ENCODE measurements around the gene PYM1. TPM values are rescaled to one million over a fixed set of nuclear protein-coding genes. Genes with fewer than 3 reads are reported as not detected.
A peak's percentile ranks its signal among the peaks of the same experiment; 100 is the strongest.

PYM1 gene
- 34.0 and 56.3 TPM in 2 replicates for total RNA-seq

DNA sequence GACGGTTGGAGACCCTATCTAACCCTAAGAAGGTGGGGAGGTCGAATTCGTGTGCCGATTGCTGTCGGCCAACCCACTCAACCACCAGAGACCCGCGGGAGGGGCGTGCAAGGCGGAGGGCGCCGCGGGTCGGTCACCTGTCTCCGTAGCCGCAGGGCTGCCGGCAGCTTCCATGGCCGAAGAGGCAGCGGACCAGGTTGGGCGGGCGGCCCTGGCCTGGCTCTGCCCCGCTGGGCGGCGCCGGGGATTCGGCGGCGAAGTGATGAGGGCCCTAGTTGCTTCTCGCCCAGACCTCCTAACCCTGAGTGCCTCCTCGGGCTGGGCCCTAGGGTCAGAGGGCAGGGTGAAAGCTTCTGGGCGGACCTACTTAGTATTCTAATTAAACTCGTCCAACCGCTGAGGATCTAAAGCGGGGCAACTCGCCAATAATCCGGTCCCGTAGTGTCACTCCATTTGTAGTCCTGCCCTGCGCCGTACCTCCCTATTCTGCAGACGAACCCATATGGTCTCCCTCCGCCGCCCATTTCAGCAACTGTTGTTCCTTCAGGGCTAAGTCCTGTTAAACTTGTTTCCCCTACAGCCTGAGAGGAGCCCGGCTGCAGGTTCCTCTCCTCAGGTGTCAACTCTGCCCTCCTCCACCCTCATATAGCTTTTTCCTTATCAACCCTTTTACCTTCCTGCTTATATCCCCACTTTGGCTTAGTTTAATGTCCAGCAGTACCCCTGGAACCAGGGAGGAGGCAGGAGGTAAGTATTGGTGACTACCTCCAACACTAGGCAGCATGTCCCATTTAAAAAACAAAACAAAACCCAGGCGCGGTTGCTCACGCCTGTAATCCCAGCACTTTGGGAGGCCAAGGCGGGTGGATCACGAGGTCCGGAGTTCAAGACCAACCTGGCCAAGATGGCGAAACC lies at the start of gene PYM1:
PYM1 (minus strand) TSS at position 307 of the 915 bp plus-strand sequence; CDS start at position 174, 133 bp downstream.
- H3K27me3 ChIP-seq (ENCODE audit: control insufficient read depth, insufficient read depth, low read length) = no peaks in the 10 kb centered on the region
- H3K4me3 ChIP-seq (ENCODE audit: low read depth, low read length) = peak within 1 kb of the TSS; percentile 48
- TF ChIP-seq, protein P1, sequence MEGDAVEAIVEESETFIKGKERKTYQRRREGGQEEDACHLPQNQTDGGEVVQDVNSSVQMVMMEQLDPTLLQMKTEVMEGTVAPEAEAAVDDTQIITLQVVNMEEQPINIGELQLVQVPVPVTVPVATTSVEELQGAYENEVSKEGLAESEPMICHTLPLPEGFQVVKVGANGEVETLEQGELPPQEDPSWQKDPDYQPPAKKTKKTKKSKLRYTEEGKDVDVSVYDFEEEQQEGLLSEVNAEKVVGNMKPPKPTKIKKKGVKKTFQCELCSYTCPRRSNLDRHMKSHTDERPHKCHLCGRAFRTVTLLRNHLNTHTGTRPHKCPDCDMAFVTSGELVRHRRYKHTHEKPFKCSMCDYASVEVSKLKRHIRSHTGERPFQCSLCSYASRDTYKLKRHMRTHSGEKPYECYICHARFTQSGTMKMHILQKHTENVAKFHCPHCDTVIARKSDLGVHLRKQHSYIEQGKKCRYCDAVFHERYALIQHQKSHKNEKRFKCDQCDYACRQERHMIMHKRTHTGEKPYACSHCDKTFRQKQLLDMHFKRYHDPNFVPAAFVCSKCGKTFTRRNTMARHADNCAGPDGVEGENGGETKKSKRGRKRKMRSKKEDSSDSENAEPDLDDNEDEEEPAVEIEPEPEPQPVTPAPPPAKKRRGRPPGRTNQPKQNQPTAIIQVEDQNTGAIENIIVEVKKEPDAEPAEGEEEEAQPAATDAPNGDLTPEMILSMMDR (IDR thresholded peaks at IDR 0.05; ENCODE audit: insufficient read depth, low read length, severe bottlenecking) = no peak
- H3K36me3 ChIP-seq (ENCODE audit: control insufficient read depth, insufficient read depth, low read length) = peaks cover 1% of the 10 kb centered on the region
- DNase-seq (ENCODE audit: low read depth) (peak; percentile 71), FAIRE-seq (no peak)

DNA sequence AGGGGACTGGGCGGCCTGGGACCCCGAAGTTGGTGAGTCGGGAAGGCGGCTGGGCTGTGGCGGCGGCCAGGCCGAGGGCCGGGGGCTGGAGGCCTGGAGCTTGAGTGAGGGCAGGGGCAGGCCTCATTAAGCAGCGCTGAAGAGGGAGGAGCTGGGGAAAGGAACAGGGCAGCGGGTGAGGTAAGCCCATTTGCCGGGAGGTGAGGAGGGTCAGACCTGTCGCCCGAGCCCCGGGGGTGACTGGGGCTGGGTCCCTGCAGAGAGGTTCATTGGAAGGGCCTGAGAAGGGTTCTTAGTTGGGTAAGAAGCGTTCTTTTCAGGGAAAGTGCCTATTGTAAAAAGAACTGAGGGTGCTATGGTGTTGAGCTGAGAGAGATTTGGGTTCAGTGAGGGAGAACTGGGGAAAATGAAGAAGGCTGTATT lies 46.6 kb upstream of the PYM1 start:
- FAIRE-seq (no peak), DNase-seq (ENCODE audit: low read depth) (peak; percentile 43)
- no peaks in the 10 kb centered on the region for H3K36me3 ChIP-seq (ENCODE audit: control insufficient read depth, insufficient read depth, low read length)
- H3K4me3 ChIP-seq (ENCODE audit: low read depth, low read length) = peak overlapping the region; percentile 98
- TF ChIP-seq, protein P1 (IDR thresholded peaks at IDR 0.05; ENCODE audit: insufficient read depth, low read length, severe bottlenecking) = no peak
- no peaks in the 10 kb centered on the region for H3K27me3 ChIP-seq (ENCODE audit: control insufficient read depth, insufficient read depth, low read length)

DNA sequence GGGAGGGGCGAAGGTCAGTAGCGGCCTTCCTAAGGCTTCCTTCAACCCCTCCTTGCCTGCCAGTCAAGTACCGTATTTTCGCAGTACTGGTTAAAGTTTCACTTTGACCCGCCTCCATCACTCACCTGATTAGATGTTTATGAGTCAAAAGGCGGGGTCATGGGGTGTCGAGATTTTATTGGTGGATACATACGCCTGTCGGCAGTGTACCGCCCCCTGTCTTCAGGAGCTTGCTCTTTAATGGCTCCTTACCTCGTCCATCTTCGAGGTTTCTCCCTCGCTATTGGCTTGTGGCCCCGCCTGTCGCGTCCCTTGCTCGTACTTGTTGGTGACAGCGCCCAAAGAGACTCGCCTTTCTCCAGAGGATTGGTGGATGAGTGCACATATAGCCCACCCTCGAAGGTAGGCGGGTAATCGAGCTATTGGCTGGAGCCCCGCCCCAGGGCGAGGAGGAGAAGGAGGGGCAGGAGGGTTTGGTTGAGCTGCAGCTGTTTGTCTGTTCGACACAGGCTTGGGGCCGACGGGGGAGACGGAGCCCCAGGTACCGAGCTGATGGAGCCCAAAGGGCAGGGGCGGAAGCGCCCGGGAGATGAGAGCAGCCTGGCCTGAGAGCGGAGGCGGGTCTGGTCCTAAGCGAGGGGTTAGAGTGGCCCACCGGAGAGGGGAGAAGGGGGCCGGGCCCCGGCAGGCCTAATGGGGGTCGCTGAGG lies 46.1 kb upstream of the PYM1 start, which contains the start of gene RAB5B:
RAB5B (plus strand) TSS at position 480 of the 709 bp plus-strand sequence. CDS start 12,883 bp downstream, outside the sequence.
- TF ChIP-seq, protein P1 (IDR thresholded peaks at IDR 0.05; ENCODE audit: insufficient read depth, low read length, severe bottlenecking) = no peak
- no peaks in the 10 kb centered on the region for H3K36me3 ChIP-seq (ENCODE audit: control insufficient read depth, insufficient read depth, low read length)
- FAIRE-seq (peak; percentile 98), DNase-seq (ENCODE audit: low read depth) (peak; percentile 100)
- H3K27me3 ChIP-seq (ENCODE audit: control insufficient read depth, insufficient read depth, low read length) = no peaks in the 10 kb centered on the region
- H3K4me3 ChIP-seq (ENCODE audit: low read depth, low read length) = peak within 1 kb of the TSS; percentile 98

DNA sequence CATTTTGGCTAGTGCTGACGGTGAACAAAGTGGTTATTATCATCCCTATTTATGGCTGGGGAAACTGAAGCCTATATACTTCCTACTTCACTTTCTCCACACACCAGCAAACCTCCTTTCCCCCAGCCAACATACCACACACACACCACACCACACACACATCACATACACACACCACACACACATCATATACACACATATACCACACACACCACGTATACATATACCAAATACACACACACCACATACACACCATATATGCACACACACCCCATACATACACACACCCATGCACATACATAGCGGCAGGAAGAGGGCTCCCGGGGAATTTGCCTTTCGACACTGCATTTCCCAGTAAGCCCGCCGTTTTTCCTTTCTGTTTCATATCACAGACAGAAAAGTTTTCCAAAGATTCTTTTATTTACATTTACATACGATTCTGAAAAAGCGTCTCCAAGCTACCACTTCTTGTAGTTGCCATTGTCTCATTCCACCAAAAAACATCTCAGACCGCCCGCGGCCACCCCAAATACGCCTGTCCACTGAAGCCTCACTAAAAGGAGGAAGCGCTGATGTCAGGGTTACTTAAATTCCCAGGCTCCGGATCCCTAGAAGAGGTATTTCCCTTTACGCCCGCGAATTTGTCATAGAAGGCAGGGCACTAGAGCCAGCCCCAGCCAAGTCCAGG lies 45.4 kb upstream of the PYM1 start:
- DNase-seq (ENCODE audit: low read depth) = no peak
- Histone ChIP-seq H3K36me3 (ENCODE audit: control insufficient read depth, insufficient read depth, low read length) (no peaks in the 10 kb centered on the region), H3K27me3 (ENCODE audit: control insufficient read depth, insufficient read depth, low read length) (no peaks in the 10 kb centered on the region), H3K4me3 (ENCODE audit: low read depth, low read length) (peak overlapping the region; percentile 47)
- TF ChIP-seq, protein P1 (IDR thresholded peaks at IDR 0.05; ENCODE audit: insufficient read depth, low read length, severe bottlenecking) = no peak
- no peak for FAIRE-seq

DNA sequence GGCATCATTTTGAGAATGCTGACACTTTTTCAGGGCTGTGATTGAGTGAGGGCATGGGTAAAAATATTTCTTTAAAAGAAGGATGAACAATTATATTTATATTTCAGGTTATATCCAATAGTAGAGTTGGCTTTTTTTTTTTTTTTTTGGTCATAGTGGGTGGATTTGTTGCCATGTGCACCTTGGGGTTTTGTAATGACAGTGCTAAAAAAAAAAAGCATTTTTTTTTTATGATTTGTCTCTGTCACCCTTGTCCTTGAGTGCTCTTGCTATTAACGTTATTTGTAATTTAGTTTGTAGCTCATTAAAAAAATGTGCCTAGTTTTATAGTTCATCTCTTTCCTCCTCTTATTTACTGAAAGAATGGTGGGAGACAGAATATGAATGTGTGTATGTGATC lies 44.8 kb upstream of the PYM1 start:
- no peaks in the 10 kb centered on the region for H3K36me3 ChIP-seq (ENCODE audit: control insufficient read depth, insufficient read depth, low read length)
- DNase-seq (ENCODE audit: low read depth) (no peak), FAIRE-seq (no peak)
- no peaks in the 10 kb centered on the region for H3K27me3 ChIP-seq (ENCODE audit: control insufficient read depth, insufficient read depth, low read length)
- H3K4me3 ChIP-seq (ENCODE audit: low read depth, low read length) = peak overlapping the region; percentile 47
- TF ChIP-seq, protein P1 (IDR thresholded peaks at IDR 0.05; ENCODE audit: insufficient read depth, low read length, severe bottlenecking) = no peak
